MM.1S (cell line): ENCODE results near the gene CLIC4.
"Not testable (repeated sequence)": the region's sequence is repeated elsewhere in the genome, so short reads cannot be mapped to it uniquely, and the experiment has no call there.

Experiments used
- DNase-seq: peaks from one replicate; pipeline ENCODE4 v3.0.0-alpha.2; 2015
- H2AFZ ChIP-seq: fragments of 300-600 bp; sonication (generic); 2 replicates; pipeline ENCODE4 v1.6.0; 2016; ENCODE audit warnings: antibody characterized with exemption, low read length
- H3F3A ChIP-seq: fragments of 300-600 bp; sonication (generic); 2 replicates; pipeline ENCODE4 v1.6.1; 2016; ENCODE audit warnings: mild to moderate bottlenecking, antibody characterized with exemption, low read length, moderate library complexity, mixed read lengths; ENCODE audit not compliant: insufficient read depth
- H3K27ac ChIP-seq: fragments of 300-600 bp; sonication (generic); 2 replicates; pipeline ENCODE4 v1.5.1; 2016; ENCODE audit warnings: mild to moderate bottlenecking, low read length
- H3K27me3 ChIP-seq: fragments of 300-600 bp; sonication (generic); replicated peaks from 2 replicates; pipeline ENCODE4 v1.6.0; 2016; ENCODE audit warnings: low read length; ENCODE audit not compliant: insufficient read depth
- H3K36me3 ChIP-seq: fragments of 300-600 bp; sonication (generic); replicated peaks from 2 replicates; pipeline ENCODE4 v1.6.1; 2016; ENCODE audit warnings: mild to moderate bottlenecking, low read length, mixed read lengths; ENCODE audit not compliant: insufficient read depth
- H3K4me1 ChIP-seq: fragments of 300-600 bp; sonication (generic); 2 replicates; pipeline ENCODE4 v1.6.1; 2016; ENCODE audit warnings: low read length, mixed read lengths
- H3K4me2 ChIP-seq: fragments of 300-600 bp; sonication (generic); 2 replicates; pipeline ENCODE4 v1.6.0; 2016; ENCODE audit warnings: low read depth, low read length
- H3K4me3 ChIP-seq: fragments of 300-600 bp; sonication (generic); 2 replicates; pipeline ENCODE4 v1.5.1; 2016; ENCODE audit warnings: low read length, mixed read lengths
- H3K79me2 ChIP-seq: fragments of 300-600 bp; sonication (generic); 2 replicates; pipeline ENCODE4 v1.6.1; 2016; ENCODE audit warnings: mixed run types, low read length, mixed read lengths
- H3K9ac ChIP-seq: fragments of 300-600 bp; sonication (generic); 2 replicates; pipeline ENCODE4 v1.6.1; 2016; ENCODE audit warnings: low read length, mixed read lengths
- H3K9me2 ChIP-seq: fragments of 300-600 bp; sonication (generic); replicated peaks from 2 replicates; pipeline ENCODE4 v1.6.1; 2016; ENCODE audit warnings: mild to moderate bottlenecking, low read length, mixed read lengths; ENCODE audit not compliant: insufficient read depth
- H3K9me3 ChIP-seq: fragments of 300-600 bp; sonication (generic); replicated peaks from 2 replicates; pipeline ENCODE4 v1.6.1; 2016; ENCODE audit warnings: mild to moderate bottlenecking, low read length, mixed read lengths; ENCODE audit not compliant: insufficient read depth
- H4K20me1 ChIP-seq: fragments of 300-600 bp; sonication (generic); 2 replicates; pipeline ENCODE4 v1.6.1; 2016; ENCODE audit warnings: mild to moderate bottlenecking, low read length, moderate library complexity, mixed read lengths; ENCODE audit not compliant: insufficient read depth
- CTCF ChIP-seq: fragments of 300-600 bp; sonication (generic); IDR thresholded peaks from 2 replicates; pipeline ENCODE4 v1.5.1; 2016; ENCODE audit warnings: antibody characterized with exemption, low read length, mixed read lengths
- EZH2 ChIP-seq: fragments of 300-600 bp; sonication (generic); optimal IDR thresholded peaks from 2 replicates; pipeline ENCODE3; 2017; ENCODE audit warnings: low read depth, mild to moderate bottlenecking, antibody characterized with exemption, low read length, mixed read lengths
- EZH2phosphoT487 ChIP-seq: fragments of 300-600 bp; sonication (generic); IDR thresholded peaks from 2 replicates; pipeline ENCODE4 v1.6.1; 2018; ENCODE audit warnings: antibody characterized with exemption, low read length

The CLIC4 gene

GRCh38 chr1:24717887-24718650 lies 27.2 kb upstream of the CLIC4 start:
- H3K9me2 ChIP-seq, result no peaks in the 10 kb centered on the region
- no peak overlapping the region for H2AFZ ChIP-seq
- no peak overlapping the region for H3K9ac ChIP-seq
- H4K20me1 ChIP-seq, result no peaks in the 10 kb centered on the region
- H3K4me3 ChIP-seq, result no peak overlapping the region
- no peak overlapping the region for H3K27ac ChIP-seq
- no peaks in the 10 kb centered on the region for H3K36me3 ChIP-seq
- H3K9me3 ChIP-seq, result no peaks in the 10 kb centered on the region
- peaks cover 4% of the 10 kb centered on the region; the same call in 1 of the 2 replicates for H3F3A ChIP-seq
- no peaks in the 10 kb centered on the region for H3K79me2 ChIP-seq
- no peak for TF ChIP-seq EZH2
- TF ChIP-seq CTCF, result no peak
- TF ChIP-seq EZH2phosphoT487, result no peak
- no peak overlapping the region for H3K4me2 ChIP-seq
- H3K4me1 ChIP-seq, result no peaks in the 10 kb centered on the region
- DNase-seq, result no peak
- no peaks in the 10 kb centered on the region for H3K27me3 ChIP-seq

GRCh38 chr1:24720152-24720551 lies 25.1 kb upstream of the CLIC4 start:
- Histone ChIP-seq H3K4me3 (no peak overlapping the region), H2AFZ (no peak overlapping the region), H3K4me2 (no peak overlapping the region), H3K36me3 (no peaks in the 10 kb centered on the region), H4K20me1 (no peaks in the 10 kb centered on the region), H3K27me3 (no peaks in the 10 kb centered on the region), H3F3A (peaks cover 4% of the 10 kb centered on the region; the same call in 1 of the 2 replicates), H3K4me1 (no peaks in the 10 kb centered on the region), H3K9me3 (no peaks in the 10 kb centered on the region), H3K9me2 (no peaks in the 10 kb centered on the region), H3K79me2 (no peaks in the 10 kb centered on the region), H3K27ac (no peak overlapping the region), H3K9ac (no peak overlapping the region)
- TF ChIP-seq EZH2phosphoT487 (no peak), EZH2 (no peak), CTCF (no peak)
- DNase-seq, result no peak

- Histone ChIP-seq H3K4me3 (no peak overlapping the region), H3K4me1 (peaks cover 2% of the 10 kb centered on the region; the same call in 1 of the 2 replicates), H3K9ac (no peak overlapping the region), H3K9me2 (no peaks in the 10 kb centered on the region), H3K9me3 (no peaks in the 10 kb centered on the region), H4K20me1 (no peaks in the 10 kb centered on the region), H3K27me3 (no peaks in the 10 kb centered on the region), H2AFZ (no peak overlapping the region), H3F3A (peaks cover 4% of the 10 kb centered on the region; the same call in 1 of the 2 replicates), H3K36me3 (no peaks in the 10 kb centered on the region), H3K79me2 (no peaks in the 10 kb centered on the region), H3K27ac (no peak overlapping the region), H3K4me2 (no peak overlapping the region)
- no peak for DNase-seq
- TF ChIP-seq EZH2phosphoT487 (no peak), EZH2 (no peak), CTCF (no peak)
Observed at GRCh38 chr1:24721533-24721932, 23.7 kb upstream of the CLIC4 start.

GRCh38 chr1:24722073-24723035 lies 22.9 kb upstream of the CLIC4 start:
- not testable (repeated sequence) for H3K4me1 ChIP-seq, H3K79me2 ChIP-seq, H4K20me1 ChIP-seq, H3K9me2 ChIP-seq, H2AFZ ChIP-seq, H3K36me3 ChIP-seq, H3K27me3 ChIP-seq, H3K9me3 ChIP-seq
- Histone ChIP-seq H3F3A (peaks cover 12% of the 10 kb centered on the region), H3K4me3 (peak overlapping the region; percentile 51), H3K9ac (peak overlapping the region; percentile 25; the same call in 1 of the 2 replicates), H3K27ac (peak overlapping the region; percentile 68; the same call in 1 of the 2 replicates), H3K4me2 (peak overlapping the region; percentile 43; the same call in 1 of the 2 replicates)
- peak; percentile 57 for DNase-seq
